HEK293T (cell line): ENCODE results near the gene TMPRSS3.

ENCODE experiments used
- FOXA1 ChIP-seq: fragments of 450-650 bp; IDR thresholded peaks from 2 replicates; pipeline ENCODE4 v1.6.1; 2016; ENCODE audit warnings: mild to moderate bottlenecking
- TARDBP ChIP-seq: fragments of 450-650 bp; IDR thresholded peaks from 2 replicates; pipeline ENCODE4 v1.6.1; 2016

DNA sequence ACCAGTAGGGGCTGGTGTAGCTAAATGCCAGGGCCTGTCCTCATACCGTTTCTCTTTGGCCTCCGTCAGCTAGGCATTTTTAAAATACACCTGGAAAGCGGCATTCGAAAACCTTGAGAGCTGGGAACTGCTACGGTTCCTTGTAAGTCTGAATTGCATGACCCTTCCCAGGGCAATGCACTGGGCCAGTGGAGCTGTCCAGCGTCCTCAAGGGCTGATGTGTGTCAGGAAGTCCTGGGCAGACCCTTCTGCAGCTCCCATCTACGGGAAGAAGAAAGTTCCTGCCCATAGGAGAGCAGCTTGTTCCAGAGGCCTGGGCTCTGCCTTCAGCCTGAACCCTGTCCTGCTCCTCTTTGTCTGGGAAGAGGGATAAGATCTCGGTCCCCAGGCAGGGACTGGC is 41.9 kb upstream of the TMPRSS3 start:
- TF ChIP-seq TARDBP (no peak), FOXA1 (no peak)
